ENCODE data around the gene CCDC24. TPM values are rescaled to one million over a fixed set of nuclear protein-coding genes. Genes with fewer than 3 reads are reported as not detected.

The CCDC24 gene
- total and polyA plus RNA-seq, 2 of the 13 experiments (the other 11 are each of a cell fraction or from before 2014, with no cell fraction given) = 1.4 to 2.9 TPM

DNA sequence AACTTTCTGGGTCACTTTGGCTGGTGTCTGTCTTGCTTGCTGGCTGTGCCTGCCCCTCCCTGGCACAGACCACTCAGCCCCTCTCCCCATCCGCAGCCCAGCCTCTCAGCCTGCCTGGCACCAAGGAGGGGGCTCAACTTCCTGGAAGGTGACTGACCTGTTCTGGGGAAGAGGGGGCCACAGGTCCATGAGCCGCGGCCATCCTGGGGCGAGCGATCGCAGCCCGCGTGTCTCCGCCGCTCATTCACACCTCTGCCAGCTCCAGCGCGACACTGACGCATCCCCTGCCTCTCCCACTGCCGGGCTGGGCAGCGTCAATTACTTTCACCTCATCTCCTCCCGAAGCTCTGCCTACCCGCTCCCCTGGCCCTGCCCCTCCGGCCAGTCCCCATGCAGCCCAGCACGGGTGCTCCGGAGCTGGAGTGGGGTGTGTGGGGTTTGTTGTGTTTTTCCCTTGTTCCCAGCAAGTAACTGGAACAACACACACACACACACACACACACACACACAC is 25.5 kb downstream of the CCDC24 start:
- ATAC-seq (no peak), DNase-seq (ENCODE audit: low spot score) (no peak), FAIRE-seq (no peak)
- Histone ChIP-seq H2AFZ (ENCODE audit: low read length) (no peak overlapping the region), H3K79me2 (ENCODE audit: insufficient read depth, low read length) (no peaks in the 10 kb centered on the region), H3K36me3 (replicated peaks in 1 of 2; ENCODE audit: control insufficient read depth in 1 of 2, insufficient read depth in 2 of 2, low read length in 2 of 2) (peaks cover 0 to 12% of the 10 kb centered on the region in 2 experiments; a peak in 3 of 5 replicates), H3K27ac (ENCODE audit: extremely low read length, insufficient read depth, low read length) (no peak overlapping the region), H3K4me1 (ENCODE audit: insufficient read depth, low read length) (peaks cover 34% of the 10 kb centered on the region), H3K4me3 (replicated peaks in 1 of 3; ENCODE audit: insufficient read depth in 1 of 3, low read depth in 2 of 3, low read length in 3 of 3) (no peak overlapping the region), H3K9me3 (ENCODE audit: low read length) (no peaks in the 10 kb centered on the region), H3K4me2 (ENCODE audit: low read depth, low read length) (no peak overlapping the region), H4K20me1 (ENCODE audit: insufficient read depth, low read length) (no peaks in the 10 kb centered on the region), H3K27me3 (ENCODE audit: control insufficient read depth in 1 of 2, insufficient read depth in 2 of 2, low read length in 2 of 2) (no peaks in the 10 kb centered on the region), H3K9ac (ENCODE audit: insufficient read depth, low read depth, low read length) (no peak overlapping the region)
- TF ChIP-seq BCL6 (CRISPR knock-in tag; IDR thresholded peaks at IDR 0.05) = no peak
- TF ChIP-seq AGO2 (optimal IDR thresholded peaks at IDR 0.05; ENCODE audit: low read depth, low read length) = peak; percentile 36
- intact Hi-C loops (cut with micrococcal nuclease; ENCODE audit: unreplicated experiment) (no loop called here), in situ Hi-C loops (cut with HindIII; ENCODE audit: extremely low pct_ligation_motif_present, low pct_unique_long_range_greater_than_20kb) (no loop called here)
- POLR2A ChIA-PET = no interaction called here
- 96% methylated on average over 20 of the region's 20 CpGs for WGBS (ENCODE audit: low lambda C conversion rate)
- no TSS peak for BruUV-seq (replicated peaks)
- CTCF ChIA-PET (ENCODE audit: low intra/inter-chr PET ratio, low total read pairs) = no interaction called here

- POLR2A ChIA-PET = no interaction called here
- in situ Hi-C loops (cut with HindIII; ENCODE audit: extremely low pct_ligation_motif_present, low pct_unique_long_range_greater_than_20kb) = no loop called here
- CTCF ChIA-PET (ENCODE audit: low intra/inter-chr PET ratio, low total read pairs) = no interaction called here
These were observed 28.1 kb downstream of the CCDC24 start for GRCh38 chr1:44019466-44019948.

More at GRCh38 chr1:44019466-44019948, 28.1 kb downstream of the CCDC24 start:
- no peaks in the 10 kb centered on the region for H4K20me1 ChIP-seq (ENCODE audit: insufficient read depth, low read length)
- BruUV-seq (replicated peaks) = no TSS peak
- H3K9me3 ChIP-seq (ENCODE audit: low read length) = no peaks in the 10 kb centered on the region
- peaks cover 13% of the 10 kb centered on the region for H3K4me1 ChIP-seq (ENCODE audit: insufficient read depth, low read length)
- H3K9ac ChIP-seq (ENCODE audit: insufficient read depth, low read depth, low read length) = no peak overlapping the region
- H3K27ac ChIP-seq (ENCODE audit: extremely low read length, insufficient read depth, low read length) = no peak overlapping the region
- 96% methylated on average over 8 of the region's 13 CpGs for WGBS (ENCODE audit: low lambda C conversion rate)
- peaks cover 3 to 22% of the 10 kb centered on the region in 2 experiments; a peak in 3 of 5 replicates for H3K36me3 ChIP-seq (replicated peaks in 1 of 2; ENCODE audit: control insufficient read depth in 1 of 2, insufficient read depth in 2 of 2, low read length in 2 of 2)
- DNase-seq (ENCODE audit: low spot score) = no peak
- no peaks in the 10 kb centered on the region for H3K27me3 ChIP-seq (ENCODE audit: control insufficient read depth in 1 of 2, insufficient read depth in 2 of 2, low read length in 2 of 2)
- intact Hi-C loops (cut with micrococcal nuclease; ENCODE audit: unreplicated experiment) = no loop called here
- no peak overlapping the region for H3K4me3 ChIP-seq (replicated peaks in 1 of 3; ENCODE audit: insufficient read depth in 1 of 3, low read depth in 2 of 3, low read length in 3 of 3)
- H3K79me2 ChIP-seq (ENCODE audit: insufficient read depth, low read length) = no peaks in the 10 kb centered on the region
- FAIRE-seq = no peak
- TF ChIP-seq SMAD9 (CRISPR knock-in tag; IDR thresholded peaks at IDR 0.05) (no peak), ZC3H4 (CRISPR knock-in tag; IDR thresholded peaks at IDR 0.05; ENCODE audit: borderline replicate concordance) (no peak), AGO2 (optimal IDR thresholded peaks at IDR 0.05; ENCODE audit: low read depth, low read length) (peak; percentile 44), PAX8 (CRISPR knock-in tag; IDR thresholded peaks at IDR 0.05; ENCODE audit: borderline replicate concordance) (no peak)
- H2AFZ ChIP-seq (ENCODE audit: low read length) = no peak overlapping the region
- H3K4me2 ChIP-seq (ENCODE audit: low read depth, low read length) = no peak overlapping the region
- ATAC-seq = no peak

Data from HepG2 (cell line).